Natural killer cell (primary cell): Measurements from ENCODE around the gene MYOF. TPM values are rescaled to one million over a fixed set of nuclear protein-coding genes. Genes with fewer than 3 reads are reported as not detected.

Experiments
- ATAC-seq, 3 donors: fragments of 150-1000 bp in 2 of 3; fragments of 200-7000 bp in 1 of 3; cut with Tn5 transposase; 1 replicate in 1 of 3; 2 replicates in 2 of 3; pipeline ENCODE4 v1.10.0; 2021; ENCODE audit warnings: mild to moderate bottlenecking in 2 of 3, moderate library complexity in 2 of 3
- DNase-seq, 2 donors: peaks; one replicate each; pipeline versions ENCODE4 v3.0.0 to v3.0.0-alpha.2; 2013 to 2021; ENCODE audit warnings: mixed read lengths in 1 of 2
- H3K27ac ChIP-seq: one replicate; pipeline ENCODE4 v1.5.1; 2013; ENCODE audit warnings: mild to moderate bottlenecking, low read length
- H3K27me3 ChIP-seq: one replicate; pipeline ENCODE4 v1.6.1; 2013; ENCODE audit warnings: low read length; ENCODE audit not compliant: control insufficient read depth, insufficient read depth
- H3K36me3 ChIP-seq: one replicate; pipeline ENCODE4 v1.6.1; 2013; ENCODE audit warnings: low read length; ENCODE audit not compliant: control insufficient read depth, insufficient read depth
- H3K4me1 ChIP-seq: one replicate; pipeline ENCODE4 v1.6.1; 2013; ENCODE audit warnings: low read length; ENCODE audit not compliant: control insufficient read depth, insufficient read depth
- H3K4me3 ChIP-seq: one replicate; pipeline ENCODE4 v1.5.1; 2013; ENCODE audit warnings: low read length
- H3K9me3 ChIP-seq: one replicate; pipeline ENCODE4 v1.6.1; 2013; ENCODE audit warnings: low read length; ENCODE audit not compliant: control insufficient read depth, insufficient read depth
- H3K27ac Mint-ChIP-seq, 2 donors: one replicate each; pipeline ENCODE4 v1.8.0; 2022; ENCODE audit warnings: mild to moderate bottlenecking in 2 of 2, mixed read lengths in 2 of 2, moderate library complexity in 1 of 2
- H3K27me3 Mint-ChIP-seq, 2 donors: one replicate each; pipeline ENCODE4 v1.8.0; 2022; ENCODE audit warnings: low read depth in 2 of 2, mixed read lengths in 2 of 2
- H3K36me3 Mint-ChIP-seq: one replicate; pipeline ENCODE4 v1.8.0; 2022; ENCODE audit warnings: mixed read lengths
- H3K4me1 Mint-ChIP-seq, 2 donors: one replicate each; pipeline ENCODE4 v1.8.0; 2022; ENCODE audit warnings: mixed read lengths in 2 of 2
- H3K4me3 Mint-ChIP-seq: one replicate; pipeline ENCODE4 v1.8.0; 2022; ENCODE audit warnings: mild to moderate bottlenecking, moderate library complexity, mixed read lengths
- H3K9me3 Mint-ChIP-seq, 2 donors: one replicate each; pipeline ENCODE4 v1.8.0; 2022; ENCODE audit warnings: mixed read lengths in 2 of 2
- WGBS: methylation state at CpG from one replicate; pipeline ENCODE4 v1.1.7; 2013; ENCODE audit warnings: missing lambda C conversion rate; ENCODE audit not compliant: insufficient coverage; 5-methylcytosine and 5-hydroxymethylcytosine counted together
- intact Hi-C: fragments of 100-400 bp; cut with micrococcal nuclease; formaldehyde crosslinking; loops from one replicate; pipeline ENCODE4 v1.14.2; 2022
- total RNA-seq, 4 donors: library from RNA; stranded (reverse); fragments of 120-200 nt in 1 of 4; gene quantifications; one replicate each; pipeline versions ENCODE4 v1.2.3 to v1.2.4, GENCODE V29; 2013 to 2022
- TF ChIP-seq, protein P1 (sequence below): fragments of 200-600 bp; IDR thresholded peaks from one replicate; pipeline ENCODE4 v1.8.0; 2022; ENCODE audit warnings: antibody characterized with exemption

The MYOF gene
- total RNA-seq, 3 donors from 2014 or later (not counting 1 experiment from before 2014, with no cell fraction given), result 2.0 to 9.7 (median 2.9) TPM

- no peak overlapping the region for H3K27ac ChIP-seq
- Mint-ChIP-seq H3K36me3 (no peaks in the 10 kb centered on the region), H3K27ac (no peak overlapping the region), H3K9me3 (no peaks in the 10 kb centered on the region), H3K4me1 (peaks cover 0 to 10% of the 10 kb centered on the region in 2 donors), H3K4me3 (no peak overlapping the region), H3K27me3 (peaks cover 13 to 22% of the 10 kb centered on the region in 2 donors)
- TF ChIP-seq, protein P1, sequence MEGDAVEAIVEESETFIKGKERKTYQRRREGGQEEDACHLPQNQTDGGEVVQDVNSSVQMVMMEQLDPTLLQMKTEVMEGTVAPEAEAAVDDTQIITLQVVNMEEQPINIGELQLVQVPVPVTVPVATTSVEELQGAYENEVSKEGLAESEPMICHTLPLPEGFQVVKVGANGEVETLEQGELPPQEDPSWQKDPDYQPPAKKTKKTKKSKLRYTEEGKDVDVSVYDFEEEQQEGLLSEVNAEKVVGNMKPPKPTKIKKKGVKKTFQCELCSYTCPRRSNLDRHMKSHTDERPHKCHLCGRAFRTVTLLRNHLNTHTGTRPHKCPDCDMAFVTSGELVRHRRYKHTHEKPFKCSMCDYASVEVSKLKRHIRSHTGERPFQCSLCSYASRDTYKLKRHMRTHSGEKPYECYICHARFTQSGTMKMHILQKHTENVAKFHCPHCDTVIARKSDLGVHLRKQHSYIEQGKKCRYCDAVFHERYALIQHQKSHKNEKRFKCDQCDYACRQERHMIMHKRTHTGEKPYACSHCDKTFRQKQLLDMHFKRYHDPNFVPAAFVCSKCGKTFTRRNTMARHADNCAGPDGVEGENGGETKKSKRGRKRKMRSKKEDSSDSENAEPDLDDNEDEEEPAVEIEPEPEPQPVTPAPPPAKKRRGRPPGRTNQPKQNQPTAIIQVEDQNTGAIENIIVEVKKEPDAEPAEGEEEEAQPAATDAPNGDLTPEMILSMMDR, result peak; percentile 89
- H3K9me3 ChIP-seq, result no peaks in the 10 kb centered on the region
- 69% methylated on average over 9 of the region's 10 CpGs for WGBS
- DNase-seq (peak in 1 of 2 donors; percentile 84), ATAC-seq (peak; percentile 69 to 90 (median 88))
- H3K4me1 ChIP-seq, result no peaks in the 10 kb centered on the region
- no peak overlapping the region for H3K4me3 ChIP-seq
- no peaks in the 10 kb centered on the region for H3K27me3 ChIP-seq
- intact Hi-C loops, result loop anchor here (1.0 kb wide), 2 partner anchors 106 to 135 kb away; partner anchors contain the start of gene MYOF
- no peaks in the 10 kb centered on the region for H3K36me3 ChIP-seq
Measured at GRCh38 chr10:93376372-93377293, 105.5 kb downstream of the MYOF start.

DNA sequence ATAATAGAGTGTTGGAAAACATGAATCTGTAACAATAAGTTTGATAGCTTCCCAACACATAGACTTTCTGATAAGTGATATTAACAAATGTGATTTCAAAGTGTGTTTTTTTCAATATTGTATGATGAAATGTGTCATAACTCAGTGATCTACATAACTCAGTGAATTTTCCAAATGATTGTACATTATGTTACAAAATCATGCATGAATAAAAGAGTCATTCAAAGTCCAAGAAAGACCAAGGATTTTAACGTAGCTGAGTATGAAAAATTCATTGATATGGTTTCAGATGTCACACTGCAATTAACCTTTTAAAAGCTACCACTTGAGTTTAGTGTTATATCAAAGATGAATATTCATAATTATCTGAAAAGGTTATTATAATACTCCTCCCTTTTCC is 111.2 kb downstream of the MYOF start:
- H3K9me3 Mint-ChIP-seq, result no peaks in the 10 kb centered on the region
- DNase-seq (no peak), ATAC-seq (no peak)
- WGBS, result no CpG with 5 or more reads among the region's 1 CpG
- TF ChIP-seq, protein P1, result no peak
- no peak overlapping the region for H3K27ac Mint-ChIP-seq
- no peaks in the 10 kb centered on the region for H3K36me3 Mint-ChIP-seq
- H3K4me3 Mint-ChIP-seq, result no peak overlapping the region
- no peak overlapping the region for H3K4me3 ChIP-seq
- H3K27me3 ChIP-seq, result no peaks in the 10 kb centered on the region
- intact Hi-C loops, result no loop called here
- no peaks in the 10 kb centered on the region for H3K36me3 ChIP-seq
- peaks cover 16 to 51% of the 10 kb centered on the region in 2 donors for H3K27me3 Mint-ChIP-seq
- no peaks in the 10 kb centered on the region for H3K4me1 Mint-ChIP-seq
- H3K4me1 ChIP-seq, result no peaks in the 10 kb centered on the region
- no peaks in the 10 kb centered on the region for H3K9me3 ChIP-seq
- no peak overlapping the region for H3K27ac ChIP-seq

DNA sequence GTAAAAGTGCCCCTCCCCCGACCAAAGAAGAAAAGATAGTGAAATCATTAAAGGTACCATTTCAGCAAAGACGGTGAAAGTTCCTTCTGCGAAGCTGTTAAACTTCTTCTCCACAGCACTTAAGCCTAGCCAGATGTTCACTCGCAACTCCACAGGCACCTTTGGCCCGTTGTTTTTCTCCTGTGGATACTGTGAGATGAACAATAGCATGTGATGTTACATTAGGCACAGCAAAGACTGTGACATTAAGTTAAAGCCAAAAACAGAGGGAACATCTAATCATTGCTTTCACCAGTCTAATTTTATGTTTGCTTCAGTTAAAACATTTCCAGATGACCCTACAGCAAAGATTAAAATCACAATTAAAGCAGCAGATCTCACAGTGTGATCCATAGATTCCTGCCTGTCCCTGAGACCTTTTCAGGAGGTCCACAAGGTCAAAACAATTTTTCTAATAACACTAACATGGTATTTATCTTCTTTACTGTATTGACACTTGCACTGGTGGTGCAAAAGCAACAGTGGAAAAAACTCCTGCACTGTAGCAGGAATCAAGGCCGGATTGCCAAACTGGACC is 112.5 kb downstream of the MYOF start:
- H3K4me1 ChIP-seq, result no peaks in the 10 kb centered on the region
- Mint-ChIP-seq H3K36me3 (no peaks in the 10 kb centered on the region), H3K4me1 (no peaks in the 10 kb centered on the region), H3K27me3 (peaks cover 16 to 53% of the 10 kb centered on the region in 2 donors), H3K4me3 (no peak overlapping the region), H3K27ac (no peak overlapping the region), H3K9me3 (no peaks in the 10 kb centered on the region)
- H3K27ac ChIP-seq, result no peak overlapping the region
- DNase-seq (no peak), ATAC-seq (no peak)
- H3K36me3 ChIP-seq, result no peaks in the 10 kb centered on the region
- TF ChIP-seq, protein P1, result no peak
- WGBS, result 82% methylated on average over 4 of the region's 6 CpGs
- H3K4me3 ChIP-seq, result no peak overlapping the region
- intact Hi-C loops, result no loop called here
- H3K27me3 ChIP-seq, result no peaks in the 10 kb centered on the region
- no peaks in the 10 kb centered on the region for H3K9me3 ChIP-seq
